ENCODE data around the gene UGT1A5. TPM values are rescaled to one million over a fixed set of nuclear protein-coding genes. Genes with fewer than 3 reads are reported as not detected.
"Not testable (repeated sequence)": the region's sequence is repeated elsewhere in the genome, so short reads cannot be mapped to it uniquely, and the experiment has no call there.

Gene UGT1A5
- total RNA-seq, 2 donors from 2014 or later: not detected

DNA sequence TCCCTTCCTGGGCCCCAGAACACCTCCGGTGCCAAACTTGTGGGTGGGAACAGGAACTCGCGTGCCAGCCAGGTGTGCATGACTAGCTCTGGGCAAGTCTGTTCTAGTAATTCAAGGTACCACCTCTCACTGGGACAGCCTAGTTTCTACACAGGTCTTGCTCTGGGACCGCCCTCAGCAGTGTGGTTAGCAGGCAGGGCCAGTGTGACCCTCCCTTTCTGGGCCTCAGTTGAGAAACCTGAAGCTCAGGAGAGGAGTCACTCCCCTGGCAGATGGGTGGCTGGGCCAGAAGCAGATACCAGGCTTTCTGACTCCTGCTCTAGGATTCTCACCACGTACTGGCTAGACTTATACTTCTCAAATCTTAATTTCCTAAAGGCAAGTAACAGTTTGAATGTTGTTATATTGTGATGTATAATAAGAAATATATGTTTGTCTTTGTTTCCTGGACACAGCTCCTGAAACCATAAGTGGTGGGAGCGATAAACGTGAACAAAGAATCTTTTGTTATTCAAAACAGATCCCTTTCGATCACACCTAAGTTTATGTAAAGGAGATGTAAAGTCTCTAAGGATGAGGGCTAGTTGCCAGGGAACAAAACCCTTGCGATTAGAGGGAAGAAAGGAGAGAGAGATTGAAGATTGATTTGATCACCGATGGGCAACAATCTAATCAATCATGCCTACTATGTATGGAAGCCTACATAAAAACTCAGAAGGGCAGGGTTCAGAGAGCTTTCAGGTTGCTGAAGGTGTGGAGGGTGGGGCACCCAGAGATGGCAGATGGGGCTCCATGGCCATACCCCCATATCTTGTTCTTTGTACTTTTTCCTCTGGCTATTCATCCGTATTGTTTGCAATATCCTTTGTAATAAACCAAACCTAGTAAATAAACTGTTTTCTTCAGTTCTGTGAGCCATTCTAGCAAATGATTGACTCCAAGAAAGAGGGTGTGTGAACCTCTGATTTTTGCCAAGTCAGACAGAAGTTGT, 21.0 kb upstream of the UGT1A5 start:
- DNase-seq: no peak
- intact Hi-C loops (cut with DNase I): no loop called here
- ATAC-seq: no peak

DNA sequence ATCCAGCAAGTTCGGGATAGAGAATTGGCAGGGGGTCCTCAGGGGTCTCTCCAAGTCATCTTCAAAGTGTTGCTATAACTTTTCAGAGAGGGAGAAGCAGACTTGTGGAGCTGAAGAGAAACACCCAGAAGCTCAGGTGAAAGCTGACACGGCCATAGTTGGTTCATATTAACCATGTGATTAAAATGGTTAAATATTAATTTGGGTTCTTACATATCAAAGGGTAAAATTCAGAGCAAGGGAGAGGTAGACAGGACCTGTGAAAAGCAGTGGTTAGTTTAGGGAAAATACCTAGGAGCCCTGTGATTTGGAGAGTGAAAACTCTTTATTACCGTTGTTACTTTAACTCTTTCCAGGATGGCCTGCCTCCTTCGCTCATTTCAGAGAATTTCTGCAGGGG, 20.1 kb upstream of the UGT1A5 start, which contains the start of gene UGT1A6:
Gene UGT1A6, plus strand, starts transcription at position 243 of the 400 bp plus-strand sequence. Its CDS starts 115 bp downstream, at position 358.
- DNase-seq (no peak), ATAC-seq (no peak)
- intact Hi-C loops (cut with DNase I): no loop called here

DNA sequence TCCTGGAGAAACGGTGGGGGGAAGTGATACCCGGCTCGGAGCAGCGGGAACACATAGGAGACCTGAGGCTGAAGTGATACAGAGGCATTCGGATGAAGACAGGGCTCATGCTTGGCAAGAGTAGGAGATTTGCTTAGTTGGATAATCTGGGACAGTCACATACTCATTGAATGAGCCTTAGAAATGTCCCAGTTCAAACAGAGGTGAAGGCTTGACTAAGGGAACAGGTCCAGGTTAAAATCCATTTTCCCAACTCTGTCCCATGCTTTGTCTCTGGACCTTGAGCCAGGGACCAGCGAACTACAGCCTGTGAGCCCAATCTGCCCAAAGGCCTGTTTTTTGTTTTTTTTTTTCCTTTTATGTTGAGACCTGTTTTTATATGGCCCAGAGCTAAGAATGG, 18.7 kb upstream of the UGT1A5 start:
- intact Hi-C loops (cut with DNase I): no loop called here
- ATAC-seq (no peak), DNase-seq (no peak)

DNA sequence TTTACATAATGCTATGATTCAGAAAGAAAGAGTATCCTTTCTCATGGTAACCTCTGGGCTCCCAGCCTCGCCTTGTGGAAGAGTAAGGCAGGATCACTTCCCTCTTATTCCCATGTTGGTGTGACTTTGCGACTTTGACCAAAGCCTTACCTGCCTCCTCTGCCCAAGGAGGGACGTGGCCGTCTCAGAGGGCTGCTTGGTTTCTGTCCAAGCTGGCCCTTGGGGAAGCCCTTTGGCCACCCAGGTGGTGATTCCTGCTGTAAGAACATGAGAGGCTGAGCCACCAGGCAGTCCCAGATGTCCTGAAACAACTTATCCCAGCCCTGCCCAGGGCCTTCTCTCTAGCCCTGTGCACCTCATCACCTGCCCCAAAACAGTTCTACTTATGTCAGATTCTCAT, 14.0 kb upstream of the UGT1A5 start:
- intact Hi-C loops (cut with DNase I): no loop called here
- ATAC-seq (no peak), DNase-seq (no peak)

DNA sequence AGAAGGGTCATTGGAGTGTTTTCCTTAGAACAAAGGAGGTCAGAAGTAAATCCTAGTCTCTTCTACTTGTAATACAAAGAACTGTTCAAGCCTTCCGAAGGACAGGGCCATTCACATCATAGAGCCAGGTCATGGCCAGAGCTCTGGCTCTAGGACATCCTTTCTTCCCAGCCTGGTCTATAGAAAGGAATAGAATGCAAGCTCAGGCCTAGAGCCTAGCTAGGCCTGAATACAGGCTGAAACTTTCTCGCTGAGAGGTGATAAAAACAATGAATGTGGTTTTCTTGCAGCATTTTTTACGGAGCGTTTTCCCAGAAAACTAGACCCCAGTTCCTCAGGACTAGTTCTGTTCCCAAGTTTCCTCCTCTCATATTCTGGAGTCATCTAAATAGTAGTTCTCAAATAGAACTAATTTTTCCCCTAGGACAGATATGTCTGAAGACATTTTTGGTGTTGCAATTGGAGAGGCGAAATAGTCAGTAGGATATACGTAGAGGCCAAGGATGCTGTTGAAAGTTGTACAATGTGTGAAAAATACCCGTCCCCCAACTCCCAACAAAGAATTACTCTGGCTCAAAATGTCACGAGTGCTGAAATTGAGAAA, 13.2 kb upstream of the UGT1A5 start:
- no peak for ATAC-seq
- no peak for DNase-seq
- intact Hi-C loops (cut with DNase I): no loop called here

DNA sequence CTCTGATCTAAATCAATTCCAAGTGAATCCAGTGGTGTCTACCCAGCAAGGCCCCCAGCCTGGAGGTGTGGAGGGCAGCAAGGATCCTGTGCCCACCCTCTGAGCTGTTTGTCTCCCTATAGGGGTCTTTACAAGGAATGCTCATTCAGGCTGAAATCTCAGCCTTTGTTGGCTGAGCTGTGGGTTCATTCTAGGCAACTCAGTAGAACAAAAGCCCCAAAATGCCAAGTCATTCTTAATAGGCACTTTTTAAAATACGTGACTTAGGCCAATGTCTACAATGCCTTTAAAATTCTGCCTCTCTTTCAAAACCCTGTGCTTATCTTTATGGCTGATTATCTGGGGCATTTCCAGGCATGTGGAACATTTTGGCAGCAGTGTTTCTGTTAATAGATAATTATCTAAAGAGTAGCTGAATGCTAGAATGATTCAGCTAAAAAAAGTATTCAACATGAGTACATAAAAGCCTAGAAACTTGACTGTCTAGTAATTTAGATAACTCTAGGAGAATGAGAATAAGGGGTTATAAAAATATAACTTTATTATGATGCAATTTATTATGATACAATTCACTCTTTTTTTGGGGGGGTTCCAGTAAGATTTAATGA, 12.6 kb upstream of the UGT1A5 start:
- intact Hi-C loops (cut with DNase I): no loop called here
- no peak for DNase-seq
- peak in 1 of 2 donors; percentile 44 for ATAC-seq

DNA sequence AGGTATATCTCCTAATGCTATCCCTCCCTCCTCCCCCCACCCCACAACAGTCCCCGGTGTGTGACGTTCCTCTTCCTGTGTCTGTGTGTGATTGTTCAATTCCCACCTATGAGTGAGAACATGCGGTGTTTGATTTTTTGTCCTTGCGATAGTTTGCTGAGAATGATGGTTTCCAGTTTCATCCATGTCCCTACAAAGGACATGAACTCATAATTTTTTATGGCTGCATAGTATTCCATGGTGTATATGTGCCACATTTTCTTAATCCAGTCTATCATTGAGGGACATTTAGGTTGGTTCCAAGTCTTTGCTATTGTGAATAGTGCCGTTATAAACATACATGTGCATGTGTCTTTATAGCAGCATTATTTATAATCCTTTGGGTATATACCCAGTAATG, 11.9 kb upstream of the UGT1A5 start:
- DNase-seq; intact Hi-C loops (cut with DNase I); ATAC-seq: not testable (repeated sequence)

DNA sequence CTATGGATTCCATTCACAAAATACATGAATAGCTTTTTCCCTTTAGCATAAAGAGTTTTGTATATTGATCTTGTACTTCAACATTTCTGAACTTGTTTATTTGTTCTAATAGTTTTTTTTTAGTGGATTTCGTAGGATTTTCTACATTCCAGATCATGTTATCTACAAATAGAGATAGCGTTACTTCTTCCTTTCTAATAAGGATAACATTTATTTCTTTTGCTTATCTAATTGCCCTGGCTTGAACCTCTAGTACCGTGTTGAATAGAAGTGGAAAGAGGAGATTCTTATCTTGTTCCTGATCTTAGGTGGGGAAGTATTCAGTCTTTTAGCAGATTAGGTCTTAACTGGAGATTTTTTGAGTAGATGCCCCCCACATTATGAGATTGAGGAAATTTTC, 10.5 kb upstream of the UGT1A5 start:
- ATAC-seq (no peak), DNase-seq (no peak)
- intact Hi-C loops (cut with DNase I): no loop called here

DNA sequence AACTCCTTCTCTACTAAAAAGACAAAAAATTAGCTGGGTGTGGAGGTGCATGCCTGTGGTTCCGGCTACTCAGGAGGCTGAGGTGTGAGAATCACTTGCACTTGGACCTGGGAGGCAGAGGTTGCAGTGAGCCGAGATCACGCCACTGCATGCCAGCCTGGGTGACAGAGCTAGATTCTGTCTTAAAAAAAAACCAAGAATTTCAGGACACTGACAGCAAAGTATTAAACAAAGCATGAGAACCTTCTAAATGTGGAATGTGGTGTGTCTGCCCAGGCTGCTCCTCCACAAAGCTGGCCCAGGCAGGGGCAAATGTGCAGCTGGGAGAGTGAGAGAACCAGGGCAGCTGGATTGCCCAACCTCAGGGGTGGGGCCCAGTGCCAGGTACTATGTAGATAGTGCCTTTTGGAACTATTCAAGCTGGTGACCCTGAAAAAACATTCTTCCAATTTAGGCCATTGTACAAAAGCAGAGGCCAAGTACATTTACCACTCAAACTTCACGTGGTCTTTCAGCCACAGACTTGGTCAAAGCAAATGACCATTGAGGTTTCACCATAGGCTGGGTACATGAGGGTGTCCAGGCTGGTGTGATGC, 6.7 kb upstream of the UGT1A5 start:
- no peak for DNase-seq
- intact Hi-C loops (cut with DNase I): no loop called here
- peak in 1 of 2 donors; percentile 75 for ATAC-seq

DNA sequence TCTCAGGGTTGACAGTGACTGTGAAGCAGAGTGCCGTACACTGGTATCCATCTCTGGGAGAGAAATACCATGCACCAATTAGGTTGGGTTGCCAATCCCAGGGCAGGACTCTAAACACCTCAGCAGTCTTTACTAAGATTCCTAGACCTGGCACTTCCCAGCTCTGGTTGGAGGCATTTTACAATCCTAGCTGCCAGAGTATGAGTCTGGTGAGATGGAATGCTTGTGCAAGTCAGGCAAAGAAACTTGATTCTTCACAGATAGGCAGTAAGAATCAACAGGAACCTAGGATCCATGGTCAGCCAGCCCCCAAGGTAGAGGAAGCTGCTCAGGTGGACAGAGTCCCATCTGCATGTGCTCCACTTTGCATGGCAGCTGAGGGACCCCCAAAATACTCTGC, 6.0 kb upstream of the UGT1A5 start:
- ATAC-seq (peak in 1 of 2 donors; percentile 78), DNase-seq (no peak)
- intact Hi-C loops (cut with DNase I): no loop called here

DNA sequence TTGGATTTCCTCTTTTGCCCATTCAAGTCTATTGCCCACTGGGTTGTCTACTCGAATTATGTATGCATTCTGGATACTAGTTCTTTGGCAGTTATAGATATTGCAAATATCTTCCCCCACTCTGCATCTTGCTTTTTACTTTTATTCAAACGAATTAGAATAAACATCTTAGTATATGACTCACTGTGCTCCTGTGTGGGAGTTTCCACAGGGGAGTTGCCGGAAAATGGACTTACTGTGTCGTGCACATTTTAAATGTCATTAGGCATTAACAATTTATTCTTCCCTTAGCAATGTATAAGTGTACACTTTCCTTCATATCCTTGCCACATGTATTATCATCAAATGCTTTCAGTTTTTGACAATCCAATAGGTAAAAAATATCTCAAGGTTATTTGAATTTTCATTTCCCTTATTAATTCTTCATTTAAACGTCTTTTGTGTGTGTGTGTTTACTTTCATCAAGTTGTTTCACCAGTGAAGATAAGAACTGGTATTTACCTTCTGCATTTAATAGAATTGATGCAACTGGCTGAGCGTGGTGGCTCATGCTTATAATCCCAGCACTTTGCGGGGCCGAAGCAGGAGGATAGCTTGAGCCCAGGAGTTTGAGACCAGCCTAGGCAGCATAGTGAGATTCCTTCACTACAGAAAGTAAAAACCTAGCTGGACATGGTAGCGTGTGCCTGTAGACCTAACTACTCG, 4.6 kb upstream of the UGT1A5 start:
- intact Hi-C loops (cut with DNase I): no loop called here
- DNase-seq: no peak
- ATAC-seq: no peak

DNA sequence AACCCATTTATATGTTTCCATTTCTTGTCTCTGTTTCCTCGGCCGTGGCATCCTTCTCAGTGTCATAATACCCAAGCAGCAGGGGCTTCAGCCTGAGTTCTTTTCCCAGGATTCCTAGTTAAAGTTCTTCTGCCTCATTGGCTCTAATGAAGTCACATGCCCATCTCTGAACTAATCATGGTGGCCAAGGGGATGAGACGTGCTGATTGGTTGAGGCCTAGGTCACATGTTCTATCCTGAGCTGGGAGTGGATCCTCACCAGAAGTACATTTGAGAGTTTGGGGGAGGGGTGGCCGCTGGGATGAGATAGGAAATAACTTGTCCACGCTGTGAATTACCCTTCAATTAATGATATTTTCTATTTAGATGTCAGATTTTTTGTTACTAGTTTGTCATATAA, 3.8 kb upstream of the UGT1A5 start:
- ATAC-seq (no peak), DNase-seq (no peak)
- intact Hi-C loops (cut with DNase I): no loop called here

DNA sequence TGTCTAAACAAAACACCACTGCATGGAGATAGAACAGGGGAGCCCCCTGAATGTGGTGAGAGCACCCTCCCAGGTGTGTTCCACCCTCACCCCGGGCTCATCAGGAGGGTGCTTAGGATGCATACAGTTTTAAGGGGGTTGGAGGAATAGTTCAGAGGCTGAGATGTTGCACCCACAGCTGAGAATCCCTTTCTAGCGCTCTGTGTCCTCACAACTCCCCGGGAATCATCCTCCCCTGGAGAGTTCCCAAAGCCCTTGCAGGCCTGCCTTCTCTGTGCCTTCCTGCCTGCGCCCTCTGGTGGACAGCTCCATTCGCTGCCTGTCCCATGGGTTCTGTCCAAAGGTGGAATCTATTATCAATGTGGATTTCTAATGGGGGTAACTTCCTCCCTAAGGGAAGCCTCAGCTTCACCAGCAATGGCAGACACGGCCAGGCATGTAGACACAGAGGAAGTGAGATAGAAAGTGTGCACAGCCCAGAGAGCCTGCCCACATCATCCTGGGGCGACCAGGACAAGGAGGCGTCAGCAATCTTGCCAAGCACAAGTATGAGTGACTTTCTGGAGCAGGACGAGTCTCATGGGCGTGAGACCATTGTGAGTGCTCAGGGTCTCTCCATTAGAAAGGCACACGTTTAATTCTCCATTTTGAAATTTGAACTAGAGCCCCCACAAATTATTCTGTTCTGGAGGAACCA, 1.2 kb upstream of the UGT1A5 start:
- DNase-seq (peak; percentile 78), ATAC-seq (peak; percentile 78 to 90)
- intact Hi-C loops (cut with DNase I): no loop called here

DNA sequence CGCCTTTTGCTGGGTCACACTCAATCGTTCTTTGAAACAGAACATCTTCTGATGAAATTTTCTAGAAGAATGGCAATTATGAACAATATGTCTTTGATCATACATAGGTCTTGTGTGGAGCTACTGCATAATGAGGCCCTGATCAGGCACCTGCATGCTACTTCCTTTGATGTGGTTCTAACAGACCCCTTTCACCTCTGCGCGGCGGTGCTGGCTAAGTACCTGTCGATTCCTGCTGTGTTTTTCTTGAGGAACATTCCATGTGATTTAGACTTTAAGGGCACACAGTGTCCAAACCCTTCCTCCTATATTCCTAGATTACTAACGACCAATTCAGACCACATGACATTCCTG, 532 bp downstream of the UGT1A5 start:
- intact Hi-C loops (cut with DNase I): no loop called here
- ATAC-seq (no peak), DNase-seq (no peak)

DNA sequence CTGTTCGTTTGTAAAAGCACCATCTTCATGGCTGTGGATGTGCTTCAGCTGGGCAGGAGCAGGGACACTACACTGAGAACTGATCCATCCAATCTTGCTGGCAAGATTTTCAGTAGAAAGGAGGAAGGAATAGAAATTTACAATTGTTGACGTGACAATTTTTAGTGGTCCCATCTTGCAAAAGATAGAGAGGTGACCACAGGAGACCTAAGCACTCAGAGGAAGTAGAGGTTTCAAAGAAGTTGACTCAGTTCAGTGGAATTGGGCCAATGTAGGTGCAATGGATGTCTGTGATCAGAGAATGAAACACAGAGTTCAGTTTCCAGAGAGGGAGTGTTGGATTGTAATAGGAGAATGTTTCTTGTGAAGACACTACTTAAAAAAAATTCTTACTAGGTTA, 1.4 kb downstream of the UGT1A5 start:
- intact Hi-C loops (cut with DNase I): no loop called here
- ATAC-seq (no peak), DNase-seq (no peak)

DNA sequence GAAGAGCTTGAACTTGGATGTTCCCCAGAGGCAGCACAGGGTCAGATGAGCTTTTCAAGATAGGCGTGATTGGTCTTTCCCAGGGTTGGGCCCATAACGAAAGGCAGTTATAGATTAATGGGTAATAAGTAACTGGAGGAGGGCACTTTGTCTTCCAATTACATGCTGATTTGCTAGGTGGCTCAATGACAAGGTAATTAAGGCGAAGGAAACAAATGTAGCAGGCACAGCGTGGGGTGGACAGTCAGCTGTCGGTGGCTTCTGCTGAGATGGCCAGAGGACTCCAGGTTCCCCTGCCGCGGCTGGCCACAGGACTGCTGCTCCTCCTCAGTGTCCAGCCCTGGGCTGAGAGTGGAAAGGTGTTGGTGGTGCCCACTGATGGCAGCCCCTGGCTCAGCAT, 5.8 kb downstream of the UGT1A5 start, which contains the start of gene UGT1A4:
Gene UGT1A4, plus strand, starts transcription at position 185 of the 400 bp plus-strand sequence. Its CDS starts 85 bp downstream, at position 270.
- ATAC-seq (no peak), DNase-seq (no peak)
- intact Hi-C loops (cut with DNase I): no loop called here

DNA sequence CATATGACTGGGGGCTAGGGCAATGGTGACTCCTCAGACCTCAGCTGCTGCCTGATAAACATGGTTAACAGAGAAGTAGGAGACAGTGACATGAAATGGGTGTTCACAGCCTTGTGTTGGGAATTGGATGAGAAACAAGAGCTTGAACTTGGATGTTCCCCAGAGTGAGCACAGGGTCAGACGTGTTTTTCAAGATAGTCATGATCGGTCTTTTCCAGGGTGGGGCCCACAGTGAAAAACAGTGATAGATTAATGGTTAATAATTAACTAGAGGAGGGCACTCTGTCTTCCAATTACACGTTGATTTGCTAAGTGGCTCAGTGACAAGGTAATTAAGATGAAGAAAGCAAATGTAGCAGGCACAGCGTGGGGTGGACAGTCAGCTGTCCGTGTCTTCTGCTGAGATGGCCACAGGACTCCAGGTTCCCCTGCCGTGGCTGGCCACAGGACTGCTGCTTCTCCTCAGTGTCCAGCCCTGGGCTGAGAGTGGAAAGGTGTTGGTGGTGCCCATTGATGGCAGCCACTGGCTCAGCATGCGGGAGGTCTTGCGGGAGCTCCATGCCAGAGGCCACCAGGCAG, 16.1 kb downstream of the UGT1A5 start, which contains the start of gene UGT1A3:
Gene UGT1A3, plus strand, starts transcription at position 320 of the 579 bp plus-strand sequence. Its CDS starts 85 bp downstream, at position 405.
- DNase-seq (no peak), ATAC-seq (no peak)
- intact Hi-C loops (cut with DNase I): no loop called here
